HepG2 (cell line): ENCODE measurements around the gene TLCD5. TPM values are rescaled to one million over a fixed set of nuclear protein-coding genes. Genes with fewer than 3 reads are reported as not detected.

Experiments used
- ATAC-seq: fragments of 200-7000 bp; cut with Tn5 transposase; 3 replicates; pipeline ENCODE4 v1.9.1; 2020; ENCODE audit warnings: mild to moderate bottlenecking, moderate library complexity
- BruUV-seq: library from RNA; stranded (reverse); fragments of 400-500 nt; replicated peaks from 2 replicates; lab custom pipeline; 2021; lab: Mats Ljungman, UMichigan
- CTCF ChIA-PET: fragments of 300-600 bp; formaldehyde crosslinking; extraction: SDS; loops from one replicate; lab custom pipeline; 2021; ENCODE audit warnings: low total read pairs, inconsistent platforms, low intra/inter-chr PET ratio; lab: Yijun Ruan, JAX
- POLR2A ChIA-PET: fragments of 350-600 bp; sonication (Branson Sonifier 250); formaldehyde crosslinking; loops from one replicate; lab custom pipeline; 2020; ENCODE audit warnings: antibody characterized with exemption, inconsistent platforms; lab: Yijun Ruan, JAX
- DNase-seq: peaks from one replicate; pipeline ENCODE4 v3.0.0-alpha.2; 2015; ENCODE audit warnings: low spot score
- FAIRE-seq: peaks from 3 replicates; lab custom pipeline; 2011; peaks lifted over from hg19 to GRCh38; lab: Jason Lieb, UNC
- H2AFZ ChIP-seq: one replicate; pipeline ENCODE4 v1.6.1; 2011; ENCODE audit warnings: low read length, inconsistent platforms
- H3K27ac ChIP-seq: fragments of 300-600 bp; 3 replicates; pipeline ENCODE4 v1.8.0; 2011; ENCODE audit warnings: mixed run types, mild to moderate bottlenecking, mixed read lengths, low read length, inconsistent platforms; ENCODE audit not compliant: insufficient read depth; ENCODE audit errors: extremely low read length
- H3K27me3 ChIP-seq, 2 experiments: fragments of 200-600 bp in 1 of 2; 2 replicates in 1 of 2; 3 replicates in 1 of 2; pipeline versions ENCODE4 v1.6.0 to v1.8.0; 2011; ENCODE audit warnings: low read length in 2 of 2, mild to moderate bottlenecking in 2 of 2, moderate library complexity in 2 of 2, inconsistent platforms in 1 of 2; ENCODE audit not compliant: insufficient read depth in 2 of 2, control insufficient read depth in 1 of 2
- H3K36me3 ChIP-seq, 2 experiments: fragments of 200-600 bp in 1 of 2; replicated peaks in 1 of 2; 2 replicates in 1 of 2; 3 replicates in 1 of 2; pipeline versions ENCODE4 v1.5.1 to v1.8.0; 2011; ENCODE audit warnings: low read length in 2 of 2, inconsistent platforms in 1 of 2; ENCODE audit not compliant: insufficient read depth in 2 of 2, control insufficient read depth in 1 of 2
- H3K4me1 ChIP-seq: 2 replicates; pipeline ENCODE4 v1.5.1; 2012; ENCODE audit warnings: low read length, inconsistent platforms; ENCODE audit not compliant: insufficient read depth
- H3K4me2 ChIP-seq: 2 replicates; pipeline ENCODE4 v1.6.0; 2011; ENCODE audit warnings: low read depth, low read length, inconsistent platforms
- H3K4me3 ChIP-seq, 3 experiments: fragments of 200-600 bp in 1 of 3; sonication (generic), shearing (Covaris generic) in 1 of 3; replicated peaks in 1 of 3; 2 replicates each; pipeline ENCODE4 v1.5.1; 2011 to 2016; ENCODE audit warnings: low read length in 3 of 3, inconsistent platforms in 2 of 3, low read depth in 2 of 3, mild to moderate bottlenecking in 2 of 3, control low read depth in 1 of 3, mixed read lengths in 1 of 3; ENCODE audit not compliant: insufficient read depth in 1 of 3
- H3K79me2 ChIP-seq: one replicate; pipeline ENCODE4 v1.6.1; 2011; ENCODE audit warnings: low read length, inconsistent platforms; ENCODE audit not compliant: insufficient read depth
- H3K9ac ChIP-seq: 2 replicates; pipeline ENCODE4 v1.6.0; 2011; ENCODE audit warnings: mild to moderate bottlenecking, low read depth, low read length, inconsistent platforms; ENCODE audit not compliant: insufficient read depth
- H3K9me3 ChIP-seq: 2 replicates; pipeline ENCODE4 v1.5.1; 2012; ENCODE audit warnings: mild to moderate bottlenecking, low read length
- H4K20me1 ChIP-seq: 2 replicates; pipeline ENCODE4 v1.6.0; 2011; ENCODE audit warnings: inconsistent platforms, mild to moderate bottlenecking, low read length, moderate library complexity; ENCODE audit not compliant: insufficient read depth
- ASH2L ChIP-seq: fragments of 300-600, 200-600 bp; sonication (generic); IDR thresholded peaks from 2 replicates; pipeline ENCODE4 v1.7.0; 2017; ENCODE audit warnings: low read depth, mild to moderate bottlenecking, moderate library complexity, mixed read lengths, low read length; ENCODE audit not compliant: insufficient read length
- CCDC6 ChIP-seq: sonication (generic); formaldehyde crosslinking; IDR thresholded peaks from 2 replicates; pipeline ENCODE4 v1.8.1; 2022; ENCODE audit warnings: mild to moderate bottlenecking, missing genetic modification reagents, moderate library complexity
- CREM ChIP-seq, 2 experiments: sonication (generic) in 1 of 2; formaldehyde crosslinking in 1 of 2; IDR thresholded peaks; 2 replicates each; pipeline versions ENCODE4 v1.4.0 to v1.6.1; 2016 to 2020; ENCODE audit warnings: antibody characterized with exemption in 1 of 2, mild to moderate bottlenecking in 1 of 2, missing genetic modification reagents in 1 of 2
- HIVEP1 ChIP-seq: sonication (generic); formaldehyde crosslinking; IDR thresholded peaks from 2 replicates; pipeline ENCODE4 v1.4.0; 2020; ENCODE audit warnings: mild to moderate bottlenecking, missing genetic modification reagents
- HOXA5 ChIP-seq: sonication (generic); formaldehyde crosslinking; IDR thresholded peaks from 2 replicates; pipeline ENCODE4 v1.4.0; 2020; ENCODE audit warnings: missing genetic modification reagents
- KIAA2018 ChIP-seq: sonication (generic); formaldehyde crosslinking; IDR thresholded peaks from 2 replicates; pipeline ENCODE4 v1.5.0; 2020; ENCODE audit warnings: mild to moderate bottlenecking, missing genetic modification reagents, borderline replicate concordance
- NFKB2 ChIP-seq: sonication (generic); formaldehyde crosslinking; IDR thresholded peaks from 2 replicates; pipeline ENCODE4 v1.4.0; 2020; ENCODE audit warnings: missing genetic modification reagents, borderline replicate concordance
- TAF1 ChIP-seq: sonication (generic); formaldehyde crosslinking; IDR thresholded peaks from 2 replicates; pipeline ENCODE4 v1.4.0; 2020; ENCODE audit warnings: missing genetic modification reagents
- TBP ChIP-seq: sonication (generic); formaldehyde crosslinking; IDR thresholded peaks from 2 replicates; pipeline ENCODE4 v1.5.0; 2020; ENCODE audit warnings: missing genetic modification reagents
- TGIF2 ChIP-seq: IDR thresholded peaks from 2 replicates; pipeline ENCODE4 v1.6.1; 2016; ENCODE audit warnings: control low read depth, missing compliant biosample characterization
- ZBTB3 ChIP-seq: sonication (generic); formaldehyde crosslinking; IDR thresholded peaks from 2 replicates; pipeline ENCODE4 v1.4.0; 2020; ENCODE audit warnings: low read depth, mild to moderate bottlenecking, moderate library complexity, missing genetic modification reagents, borderline replicate concordance
- ZMYM4 ChIP-seq: sonication (generic); formaldehyde crosslinking; IDR thresholded peaks from 2 replicates; pipeline ENCODE4 v1.8.1; 2023; ENCODE audit warnings: mild to moderate bottlenecking, missing genetic modification reagents
- ZNF17 ChIP-seq: sonication (generic); formaldehyde crosslinking; IDR thresholded peaks from 2 replicates; pipeline ENCODE4 v1.5.0; 2020; ENCODE audit warnings: mild to moderate bottlenecking, missing genetic modification reagents
- ZNF274 ChIP-seq: sonication (generic); formaldehyde crosslinking; IDR thresholded peaks from 2 replicates; pipeline ENCODE4 v1.5.1; 2020; ENCODE audit warnings: mild to moderate bottlenecking, missing genetic modification reagents
- ZNF331 ChIP-seq: sonication (generic); formaldehyde crosslinking; IDR thresholded peaks from 2 replicates; pipeline ENCODE4 v1.4.0; 2020; ENCODE audit warnings: missing genetic modification reagents
- ZNF839 ChIP-seq: sonication (generic); formaldehyde crosslinking; IDR thresholded peaks from 2 replicates; pipeline ENCODE4 v1.4.0; 2020; ENCODE audit warnings: missing genetic modification reagents, mild to moderate bottlenecking, borderline replicate concordance
- WGBS: methylation state at CpG from one replicate; pipeline ENCODE4 v1.1.6; 2017; ENCODE audit warnings: low lambda C conversion rate; 5-methylcytosine and 5-hydroxymethylcytosine counted together
- in situ Hi-C: cut with HindIII; loops from 2 replicates; pipeline ENCODE4 v1.10.0; 2017; ENCODE audit warnings: low pct_unique_long_range_greater_than_20kb; ENCODE audit not compliant: extremely low pct_ligation_motif_present
- intact Hi-C: fragments of 100-400 bp; cut with micrococcal nuclease; formaldehyde crosslinking; loops from one replicate; pipeline ENCODE4 v1.10.0; 2022; ENCODE audit not compliant: unreplicated experiment
- polyA plus RNA-seq, 8 experiments: library from polyadenylated mRNA; depleted of rRNA in 3 of 8; stranded (reverse) in 7 of 8; unstranded in 1 of 8; fragments of >200 nt; fragmentation: Illumina TruSeq in 4 of 8; extraction: Trizol in 4 of 8; gene quantifications; 2 replicates each; pipeline versions ENCODE4 v1.2.1 to v1.2.3, GENCODE V29; 2011 to 2016; ENCODE audit warnings: low read depth in 4 of 8, missing spikeins in 1 of 8, mixed read lengths in 1 of 8; ENCODE audit not compliant: insufficient read depth in 1 of 8
- total RNA-seq, 5 experiments: library from RNA; depleted of rRNA; stranded (reverse); fragments of >200 nt; fragmentation: Illumina TruSeq; extraction: Trizol; gene quantifications; 2 replicates each; pipeline ENCODE4 v1.2.3, GENCODE V29; 2016; ENCODE audit warnings: low read depth in 1 of 5
- TF ChIP-seq, protein P1 (sequence below): sonication (generic); formaldehyde crosslinking; IDR thresholded peaks from 2 replicates; pipeline ENCODE4 v1.8.1; 2023; ENCODE audit warnings: mild to moderate bottlenecking, moderate library complexity, missing genetic modification reagents

TLCD5 gene
- total and polyA plus RNA-seq, 2 of the 13 experiments (the other 11 are each of a cell fraction or from before 2014, with no cell fraction given), result 6.1 to 7.6 TPM

- WGBS, result 25% methylated on average over 5 of the region's 5 CpGs
- CTCF ChIA-PET, result no interaction called here
- peaks cover 4 to 65% of the 10 kb centered on the region in 2 experiments; a peak in 4 of 5 replicates for H3K27me3 ChIP-seq
- no TSS peak for BruUV-seq
- H4K20me1 ChIP-seq, result no peaks in the 10 kb centered on the region; the same call in 1 of the 2 replicates
- no peaks in the 10 kb centered on the region for H3K4me1 ChIP-seq
- H3K4me3 ChIP-seq, result no peak overlapping the region
- no peak overlapping the region for H3K4me2 ChIP-seq
- TF ChIP-seq NFKB2 (no peak), ZNF17 (CRISPR knock-in tag) (no peak), ZNF274 (CRISPR knock-in tag) (no peak), CREM (IDR thresholded peaks at IDR 0.05) (no peak), CREM (CRISPR knock-in tag; IDR thresholded peaks at IDR 0.05) (no peak), HIVEP1 (CRISPR knock-in tag) (no peak), HOXA5 (CRISPR knock-in tag) (no peak), TAF1 (CRISPR knock-in tag) (no peak), CCDC6 (no peak), TBP (CRISPR knock-in tag) (no peak), ZNF839 (CRISPR knock-in tag) (no peak), ZBTB3 (CRISPR knock-in tag) (no peak), ZMYM4 (no peak), ASH2L (no peak), KIAA2018 (no peak), ZNF331 (no peak), TGIF2 (no peak)
- TF ChIP-seq, protein P1, sequence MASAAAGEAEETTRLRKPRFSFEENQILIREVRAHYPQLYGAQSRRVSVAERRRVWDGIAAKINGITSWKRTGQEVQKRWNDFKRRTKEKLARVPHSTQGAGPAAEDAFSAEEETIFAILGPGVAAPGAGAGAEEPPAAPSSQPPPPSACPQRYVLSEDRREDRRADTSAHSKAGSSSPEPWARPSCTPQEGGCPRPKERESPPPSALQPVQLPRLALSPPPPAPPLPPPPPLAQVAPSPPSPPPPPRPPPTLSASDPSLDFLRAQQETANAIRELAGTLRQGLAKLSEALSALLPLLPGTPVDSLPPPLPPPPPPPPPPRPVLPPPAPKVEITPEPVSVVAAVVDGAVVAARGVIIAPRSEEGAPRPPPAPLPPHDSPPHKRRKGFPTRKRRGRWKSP (CRISPR knock-in tag), result no peak
- TF ChIP-seq, all 625 proteins: peak for 0
- in situ Hi-C loops, result loop anchor here (5.0 kb wide), 1 partner anchor 61 kb away; no protein-coding TSS in a partner anchor
- H3K27ac ChIP-seq, result no peak overlapping the region
- no peak overlapping the region for H3K9ac ChIP-seq
- no peaks in the 10 kb centered on the region for H3K79me2 ChIP-seq
- H3K9me3 ChIP-seq, result no peaks in the 10 kb centered on the region
- POLR2A ChIA-PET, result no interaction called here
- no peak for ATAC-seq
- FAIRE-seq, result no peak
- intact Hi-C loops, result no loop called here
- H3K36me3 ChIP-seq, result no peaks in the 10 kb centered on the region
- H2AFZ ChIP-seq, result no peak overlapping the region
- no peak for DNase-seq
Observed at GRCh38 chr11:120298461-120298860, 26.6 kb upstream of the TLCD5 start.
